ENCODE data around the gene CPLX1.
A peak's percentile ranks its signal among the peaks of the same experiment; 100 is the strongest.

CPLX1 gene

DNA sequence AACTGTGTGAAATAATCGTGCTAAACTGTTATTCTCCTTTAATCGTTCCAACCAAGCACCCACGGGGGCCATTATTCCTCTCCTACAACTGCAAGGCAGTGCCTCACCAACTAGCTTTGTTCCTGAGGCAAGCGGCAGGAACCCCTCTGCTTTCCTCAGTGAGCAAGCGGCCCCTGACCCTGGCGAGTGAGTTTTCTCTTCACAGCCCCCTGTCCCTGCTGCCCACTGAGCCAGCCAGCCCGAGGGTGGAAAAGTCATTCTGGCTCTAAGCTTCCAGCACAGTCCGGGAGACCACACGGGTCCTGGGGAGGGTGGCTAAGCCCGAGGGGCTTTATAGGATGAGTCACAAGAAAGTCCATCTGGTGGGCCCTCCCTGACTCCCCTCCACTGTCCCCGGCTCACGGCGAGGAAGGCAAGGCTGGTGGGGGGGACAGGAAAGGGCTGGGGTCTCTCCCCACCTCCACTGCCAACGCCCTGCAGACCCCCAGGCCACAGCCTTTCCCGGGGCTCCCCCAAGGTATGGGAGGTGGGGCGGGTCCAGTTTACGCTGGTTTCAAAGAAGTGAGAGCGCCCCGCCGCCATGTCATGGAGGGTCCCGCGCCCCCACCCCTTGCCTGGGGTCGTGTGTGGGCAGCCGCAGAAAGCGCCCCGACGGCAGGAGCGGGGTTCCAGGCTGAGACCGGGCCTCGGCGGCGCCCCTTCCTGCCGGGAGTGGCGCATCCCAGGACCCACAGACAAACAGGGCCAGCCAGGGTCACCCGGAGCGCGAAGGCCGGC, 45.0 kb downstream of the CPLX1 start:
- TF ChIP-seq TCF12 (IDR thresholded peaks at IDR 0.05; ENCODE audit: low read depth), result 0 out of 2 replicates have a peak, but pooled peaks have one; percentile 4
- TF ChIP-seq EP300 (IDR thresholded peaks at IDR 0.05; ENCODE audit: borderline replicate concordance), result no peak
- peak; percentile 85; the same call in 1 of the 2 replicates for TF ChIP-seq ZBTB7A (IDR thresholded peaks at IDR 0.05; ENCODE audit: low read depth)

DNA sequence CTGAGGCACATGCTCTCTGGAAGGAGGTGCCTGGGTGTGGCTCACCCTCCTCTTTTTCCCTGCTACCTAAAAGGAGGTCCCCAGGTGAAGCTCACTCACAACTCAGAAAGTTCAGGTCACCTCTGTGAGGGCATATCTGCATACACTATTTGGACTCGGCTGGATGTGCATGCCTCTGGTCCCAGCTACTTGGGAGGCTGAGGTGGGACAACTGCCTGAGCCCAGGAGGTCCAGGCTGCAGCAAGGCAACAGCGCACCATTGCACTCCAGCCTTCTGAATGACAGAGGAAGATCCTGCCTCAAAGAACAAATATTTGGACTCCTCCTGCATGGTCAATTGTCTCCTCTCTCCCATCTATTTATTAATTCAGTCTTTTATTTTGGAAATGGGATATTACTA, 46.4 kb downstream of the CPLX1 start:
- no peak for TF ChIP-seq YY1 (IDR thresholded peaks at IDR 0.05; ENCODE audit: low read depth)
- TF ChIP-seq, protein P1, sequence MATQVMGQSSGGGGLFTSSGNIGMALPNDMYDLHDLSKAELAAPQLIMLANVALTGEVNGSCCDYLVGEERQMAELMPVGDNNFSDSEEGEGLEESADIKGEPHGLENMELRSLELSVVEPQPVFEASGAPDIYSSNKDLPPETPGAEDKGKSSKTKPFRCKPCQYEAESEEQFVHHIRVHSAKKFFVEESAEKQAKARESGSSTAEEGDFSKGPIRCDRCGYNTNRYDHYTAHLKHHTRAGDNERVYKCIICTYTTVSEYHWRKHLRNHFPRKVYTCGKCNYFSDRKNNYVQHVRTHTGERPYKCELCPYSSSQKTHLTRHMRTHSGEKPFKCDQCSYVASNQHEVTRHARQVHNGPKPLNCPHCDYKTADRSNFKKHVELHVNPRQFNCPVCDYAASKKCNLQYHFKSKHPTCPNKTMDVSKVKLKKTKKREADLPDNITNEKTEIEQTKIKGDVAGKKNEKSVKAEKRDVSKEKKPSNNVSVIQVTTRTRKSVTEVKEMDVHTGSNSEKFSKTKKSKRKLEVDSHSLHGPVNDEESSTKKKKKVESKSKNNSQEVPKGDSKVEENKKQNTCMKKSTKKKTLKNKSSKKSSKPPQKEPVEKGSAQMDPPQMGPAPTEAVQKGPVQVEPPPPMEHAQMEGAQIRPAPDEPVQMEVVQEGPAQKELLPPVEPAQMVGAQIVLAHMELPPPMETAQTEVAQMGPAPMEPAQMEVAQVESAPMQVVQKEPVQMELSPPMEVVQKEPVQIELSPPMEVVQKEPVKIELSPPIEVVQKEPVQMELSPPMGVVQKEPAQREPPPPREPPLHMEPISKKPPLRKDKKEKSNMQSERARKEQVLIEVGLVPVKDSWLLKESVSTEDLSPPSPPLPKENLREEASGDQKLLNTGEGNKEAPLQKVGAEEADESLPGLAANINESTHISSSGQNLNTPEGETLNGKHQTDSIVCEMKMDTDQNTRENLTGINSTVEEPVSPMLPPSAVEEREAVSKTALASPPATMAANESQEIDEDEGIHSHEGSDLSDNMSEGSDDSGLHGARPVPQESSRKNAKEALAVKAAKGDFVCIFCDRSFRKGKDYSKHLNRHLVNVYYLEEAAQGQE (IDR thresholded peaks at IDR 0.05; ENCODE audit: low read depth), result no peak
- TF ChIP-seq RAD21 (IDR thresholded peaks at IDR 0.05; ENCODE audit: low read depth), result no peak
- TF ChIP-seq NFIC (IDR thresholded peaks at IDR 0.05), result no peak

- TF ChIP-seq RAD21 (IDR thresholded peaks at IDR 0.05; ENCODE audit: low read depth) (no peak), EGR1 (IDR thresholded peaks at IDR 0.05) (no peak), FOXM1 (IDR thresholded peaks at IDR 0.05; ENCODE audit: borderline replicate concordance, low read depth) (no peak), MAX (IDR thresholded peaks at IDR 0.05) (no peak)
Measured at GRCh38 chr4:777520-778262, 48.2 kb downstream of the CPLX1 start.

- TF ChIP-seq TEAD4 (IDR thresholded peaks at IDR 0.05) (no peak), YY1 (IDR thresholded peaks at IDR 0.05; ENCODE audit: low read depth) (no peak), TAF1 (IDR thresholded peaks at IDR 0.05; ENCODE audit: low read depth) (no peak), NFIC (IDR thresholded peaks at IDR 0.05) (no peak), MAX (IDR thresholded peaks at IDR 0.05) (no peak), TCF12 (IDR thresholded peaks at IDR 0.05; ENCODE audit: low read depth) (no peak), ZBTB7A (IDR thresholded peaks at IDR 0.05; ENCODE audit: low read depth) (no peak), EP300 (IDR thresholded peaks at IDR 0.05; ENCODE audit: borderline replicate concordance) (no peak), RAD21 (IDR thresholded peaks at IDR 0.05; ENCODE audit: low read depth) (no peak), CEBPB (IDR thresholded peaks at IDR 0.05) (no peak), CREB1 (IDR thresholded peaks at IDR 0.05; ENCODE audit: low read depth) (no peak)
- TF ChIP-seq, protein P2, sequence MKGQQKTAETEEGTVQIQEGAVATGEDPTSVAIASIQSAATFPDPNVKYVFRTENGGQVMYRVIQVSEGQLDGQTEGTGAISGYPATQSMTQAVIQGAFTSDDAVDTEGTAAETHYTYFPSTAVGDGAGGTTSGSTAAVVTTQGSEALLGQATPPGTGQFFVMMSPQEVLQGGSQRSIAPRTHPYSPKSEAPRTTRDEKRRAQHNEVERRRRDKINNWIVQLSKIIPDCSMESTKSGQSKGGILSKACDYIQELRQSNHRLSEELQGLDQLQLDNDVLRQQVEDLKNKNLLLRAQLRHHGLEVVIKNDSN (IDR thresholded peaks at IDR 0.05), result no peak
- TF ChIP-seq, protein P1 (IDR thresholded peaks at IDR 0.05; ENCODE audit: low read depth), result no peak
Measured at GRCh38 chr4:776743-777441, 49.0 kb downstream of the CPLX1 start.

DNA sequence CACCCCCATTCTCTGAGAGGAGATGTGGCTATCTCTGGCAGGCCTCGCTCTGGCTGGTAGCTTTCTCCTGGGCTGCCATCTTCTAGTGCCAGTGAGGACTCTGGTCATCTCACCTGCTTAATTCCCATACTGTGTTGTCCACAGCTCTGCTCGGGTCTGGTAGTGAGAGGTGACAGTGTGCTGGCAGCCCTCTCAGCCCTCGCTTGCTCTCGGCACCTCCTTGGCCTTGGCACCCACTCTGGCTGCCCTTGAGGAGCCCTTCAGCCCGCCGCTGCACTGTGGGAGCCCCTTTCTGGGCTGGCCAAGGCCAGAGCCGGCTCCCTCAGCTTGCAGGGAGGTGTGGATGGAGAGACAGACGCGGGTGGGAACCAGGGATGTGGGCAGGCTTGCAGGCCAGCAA, 52.7 kb downstream of the CPLX1 start:
- TF ChIP-seq FOXM1 (IDR thresholded peaks at IDR 0.05; ENCODE audit: borderline replicate concordance, low read depth) (no peak), RAD21 (IDR thresholded peaks at IDR 0.05; ENCODE audit: low read depth) (no peak), MAX (IDR thresholded peaks at IDR 0.05) (no peak), TEAD4 (IDR thresholded peaks at IDR 0.05) (no peak), TCF12 (IDR thresholded peaks at IDR 0.05; ENCODE audit: low read depth) (no peak), TAF1 (IDR thresholded peaks at IDR 0.05; ENCODE audit: low read depth) (no peak), CREB1 (IDR thresholded peaks at IDR 0.05; ENCODE audit: low read depth) (no peak), NFIC (IDR thresholded peaks at IDR 0.05) (no peak), EP300 (IDR thresholded peaks at IDR 0.05; ENCODE audit: borderline replicate concordance) (no peak), EGR1 (IDR thresholded peaks at IDR 0.05) (no peak)

DNA sequence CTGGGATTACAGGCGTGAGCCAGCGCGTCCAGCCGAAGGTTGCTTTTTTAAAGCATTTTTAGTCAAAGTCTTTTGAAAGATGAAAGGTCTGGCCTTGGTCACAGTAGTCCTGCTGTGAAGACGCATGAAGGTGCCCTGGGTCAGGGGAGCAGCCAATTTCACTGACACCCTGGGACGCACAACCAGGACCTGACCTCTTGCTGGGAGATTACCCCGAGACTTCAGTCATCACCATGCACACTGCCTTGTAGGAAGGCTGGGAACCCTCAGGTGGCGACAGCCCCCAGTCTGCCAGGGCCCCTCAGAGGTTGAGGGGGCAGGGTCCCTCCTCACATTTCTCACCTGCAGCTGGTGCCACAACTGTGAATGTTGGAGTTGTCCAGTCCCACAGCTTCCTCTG, 53.2 kb downstream of the CPLX1 start:
- TF ChIP-seq NFIC (IDR thresholded peaks at IDR 0.05) (no peak), MAX (IDR thresholded peaks at IDR 0.05) (no peak), RAD21 (IDR thresholded peaks at IDR 0.05; ENCODE audit: low read depth) (no peak), TCF12 (IDR thresholded peaks at IDR 0.05; ENCODE audit: low read depth) (no peak), TEAD4 (IDR thresholded peaks at IDR 0.05) (no peak), FOXM1 (IDR thresholded peaks at IDR 0.05; ENCODE audit: borderline replicate concordance, low read depth) (no peak), ZBTB7A (IDR thresholded peaks at IDR 0.05; ENCODE audit: low read depth) (no peak), TAF1 (IDR thresholded peaks at IDR 0.05; ENCODE audit: low read depth) (no peak), YY1 (IDR thresholded peaks at IDR 0.05; ENCODE audit: low read depth) (no peak), EGR1 (IDR thresholded peaks at IDR 0.05) (no peak), EP300 (IDR thresholded peaks at IDR 0.05; ENCODE audit: borderline replicate concordance) (no peak), CREB1 (IDR thresholded peaks at IDR 0.05; ENCODE audit: low read depth) (no peak), CEBPB (IDR thresholded peaks at IDR 0.05) (no peak)
- TF ChIP-seq, protein P1 (IDR thresholded peaks at IDR 0.05; ENCODE audit: low read depth), result no peak
- TF ChIP-seq, protein P2 (IDR thresholded peaks at IDR 0.05), result no peak

Data from Ishikawa (cell line).